Skin epidermis (tissue), 12 donors: ENCODE results near the gene TAPT1.

Source experiments
- H3K27ac ChIP-seq, 21 experiments: fragments of 200-600 bp; sonication (generic) in 11 of 21; one replicate each; pipeline ENCODE4 v1.5.0; 2020; ENCODE audit warnings: mild to moderate bottlenecking in 3 of 21, inconsistent platforms in 2 of 21, moderate library complexity in 2 of 21
- H3K4me3 ChIP-seq, 7 experiments: fragments of 200-600 bp; sonication (generic) in 2 of 7; one replicate each; pipeline ENCODE4 v1.5.0; 2020; ENCODE audit warnings: inconsistent platforms in 2 of 7, mild to moderate bottlenecking in 2 of 7, moderate library complexity in 1 of 7

TAPT1 gene

GRCh38 chr4:16253127-16253960 is 27.1 kb upstream of the TAPT1 start:
- Histone ChIP-seq H3K27ac (no peak overlapping the region), H3K4me3 (no peak overlapping the region)

GRCh38 chr4:16250661-16251365 is 24.5 kb upstream of the TAPT1 start:
- H3K27ac ChIP-seq = no peak overlapping the region
- no peak overlapping the region for H3K4me3 ChIP-seq

- H3K27ac ChIP-seq = no peak overlapping the region
- H3K4me3 ChIP-seq = no peak overlapping the region
Observed at GRCh38 chr4:16248605-16249004, 22.3 kb upstream of the TAPT1 start.

- H3K4me3 ChIP-seq = no peak overlapping the region
Observed at GRCh38 chr4:16245241-16245640, 19.0 kb upstream of the TAPT1 start.

GRCh38 chr4:16243285-16243684 is 17.0 kb upstream of the TAPT1 start:
- H3K27ac ChIP-seq = no peak overlapping the region
- H3K4me3 ChIP-seq = no peak overlapping the region

More at GRCh38 chr4:16245241-16245640, 19.0 kb upstream of the TAPT1 start:
- no peak overlapping the region for H3K27ac ChIP-seq

- Histone ChIP-seq H3K4me3 (no peak overlapping the region), H3K27ac (no peak overlapping the region)
Observed at GRCh38 chr4:16240300-16240699, 14.0 kb upstream of the TAPT1 start.

GRCh38 chr4:16239086-16239485 is 12.8 kb upstream of the TAPT1 start:
- H3K4me3 ChIP-seq = no peak overlapping the region
- no peak overlapping the region for H3K27ac ChIP-seq

GRCh38 chr4:16238327-16238726 is 12.1 kb upstream of the TAPT1 start:
- H3K4me3 ChIP-seq = no peak overlapping the region
- no peak overlapping the region for H3K27ac ChIP-seq

GRCh38 chr4:16237715-16238114 is 11.4 kb upstream of the TAPT1 start:
- Histone ChIP-seq H3K4me3 (no peak overlapping the region), H3K27ac (no peak overlapping the region)

GRCh38 chr4:16236402-16237023 is 10.2 kb upstream of the TAPT1 start:
- no peak overlapping the region for H3K4me3 ChIP-seq
- no peak overlapping the region for H3K27ac ChIP-seq

GRCh38 chr4:16235209-16235608 is 8.9 kb upstream of the TAPT1 start:
- Histone ChIP-seq H3K27ac (no peak overlapping the region), H3K4me3 (no peak overlapping the region)

- no peak overlapping the region for H3K27ac ChIP-seq
Observed at GRCh38 chr4:16233569-16234177, 7.4 kb upstream of the TAPT1 start.

GRCh38 chr4:16231570-16232245 is 5.4 kb upstream of the TAPT1 start:
- no peak overlapping the region for H3K4me3 ChIP-seq
- H3K27ac ChIP-seq = peak overlapping the region in 6 of 21 experiments; percentile 8 to 49 (median 33)

More at GRCh38 chr4:16233569-16234177, 7.4 kb upstream of the TAPT1 start:
- no peak overlapping the region for H3K4me3 ChIP-seq

GRCh38 chr4:16230308-16230707 is 4.0 kb upstream of the TAPT1 start:
- Histone ChIP-seq H3K27ac (no peak overlapping the region), H3K4me3 (no peak overlapping the region)

GRCh38 chr4:16229604-16230003 is 3.3 kb upstream of the TAPT1 start:
- Histone ChIP-seq H3K4me3 (no peak overlapping the region), H3K27ac (no peak overlapping the region)

- peak overlapping the region; percentile 78 to 96 (median 92) for H3K27ac ChIP-seq
- peak overlapping the region; percentile 76 to 97 (median 89) for H3K4me3 ChIP-seq
Observed at GRCh38 chr4:16227462-16227868, 1.2 kb upstream of the TAPT1 start.

GRCh38 chr4:16226816-16227461 is 668 bp upstream of the TAPT1 start:
- H3K4me3 ChIP-seq = peak overlapping the region; percentile 76 to 97 (median 89)
- peak overlapping the region; percentile 78 to 96 (median 92) for H3K27ac ChIP-seq

GRCh38 chr4:16225167-16225862 is 956 bp downstream of the TAPT1 start:
- peak overlapping the region in 20 of 21 experiments; percentile 6 to 96 (median 92) for H3K27ac ChIP-seq
- H3K4me3 ChIP-seq = peak overlapping the region; percentile 76 to 97 (median 89)
